Ishikawa (cell line): ENCODE data around the gene PPP1CA.

Experiments
- CEBPB ChIP-seq: IDR thresholded peaks from 2 replicates; pipeline ENCODE4 v1.6.1; 2012
- CREB1 ChIP-seq: IDR thresholded peaks from 2 replicates; pipeline ENCODE4 v1.6.1; 2012; ENCODE audit warnings: low read depth
- EGR1 ChIP-seq: IDR thresholded peaks from 2 replicates; pipeline ENCODE4 v1.6.1; 2012
- EP300 ChIP-seq: IDR thresholded peaks from 2 replicates; pipeline ENCODE4 v1.6.1; 2012; ENCODE audit warnings: borderline replicate concordance
- FOXM1 ChIP-seq: IDR thresholded peaks from 2 replicates; pipeline ENCODE4 v1.6.1; 2012; ENCODE audit warnings: low read depth, borderline replicate concordance
- NFIC ChIP-seq: IDR thresholded peaks from 2 replicates; pipeline ENCODE4 v1.6.1; 2012
- RAD21 ChIP-seq: IDR thresholded peaks from 2 replicates; pipeline ENCODE4 v1.6.1; 2012; ENCODE audit warnings: low read depth
- TAF1 ChIP-seq: IDR thresholded peaks from 2 replicates; pipeline ENCODE4 v1.6.1; 2012; ENCODE audit warnings: low read depth, mild to moderate bottlenecking
- TCF12 ChIP-seq: IDR thresholded peaks from 2 replicates; pipeline ENCODE4 v1.6.1; 2012; ENCODE audit warnings: low read depth
- TEAD4 ChIP-seq: IDR thresholded peaks from 2 replicates; pipeline ENCODE4 v1.6.1; 2012
- YY1 ChIP-seq: IDR thresholded peaks from 2 replicates; pipeline ENCODE4 v1.6.1; 2012; ENCODE audit warnings: low read depth
- ZBTB7A ChIP-seq: IDR thresholded peaks from 2 replicates; pipeline ENCODE4 v1.6.1; 2012; ENCODE audit warnings: low read depth
- TF ChIP-seq, protein P1 (sequence below): IDR thresholded peaks from 2 replicates; pipeline ENCODE4 v1.6.1; 2012
- TF ChIP-seq, protein P2 (sequence below): IDR thresholded peaks from 2 replicates; pipeline ENCODE4 v1.6.1; 2012; ENCODE audit warnings: low read depth, mild to moderate bottlenecking
- TF ChIP-seq, protein P3 (sequence below): IDR thresholded peaks from 2 replicates; pipeline ENCODE4 v1.6.1; 2012

PPP1CA gene

DNA sequence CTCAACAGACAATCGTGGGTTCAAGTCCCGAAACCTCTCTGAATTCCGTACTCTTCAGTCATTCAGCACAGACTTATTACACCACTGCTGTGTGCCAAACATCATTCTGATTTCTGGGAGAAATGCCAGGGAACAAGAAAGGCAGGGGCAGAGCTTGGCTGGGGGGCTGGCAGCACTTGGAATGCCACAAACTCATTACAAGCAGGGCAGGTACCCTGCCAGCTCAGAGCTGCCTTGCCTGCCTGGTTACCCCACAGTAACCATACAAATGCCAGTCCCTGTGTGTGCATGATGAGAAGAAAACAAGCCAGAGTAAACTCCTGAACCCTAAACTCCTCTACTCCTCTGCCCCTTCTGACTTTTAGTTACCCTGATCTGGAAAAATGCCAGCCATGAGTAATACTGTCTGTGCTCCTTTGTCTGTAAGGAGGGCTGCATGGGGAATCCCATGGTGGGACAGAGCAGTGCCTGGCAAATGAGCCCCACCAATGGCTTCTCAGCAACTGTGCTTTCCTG, 16.7 kb downstream of the PPP1CA start:
- TF ChIP-seq EGR1 = no peak
- TF ChIP-seq CREB1 = no peak
- no peak for TF ChIP-seq TCF12
- TF ChIP-seq TAF1 = no peak
- TF ChIP-seq, protein P1, sequence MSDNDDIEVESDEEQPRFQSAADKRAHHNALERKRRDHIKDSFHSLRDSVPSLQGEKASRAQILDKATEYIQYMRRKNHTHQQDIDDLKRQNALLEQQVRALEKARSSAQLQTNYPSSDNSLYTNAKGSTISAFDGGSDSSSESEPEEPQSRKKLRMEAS = no peak
- TF ChIP-seq NFIC = peak; percentile 44
- TF ChIP-seq ZBTB7A = no peak

DNA sequence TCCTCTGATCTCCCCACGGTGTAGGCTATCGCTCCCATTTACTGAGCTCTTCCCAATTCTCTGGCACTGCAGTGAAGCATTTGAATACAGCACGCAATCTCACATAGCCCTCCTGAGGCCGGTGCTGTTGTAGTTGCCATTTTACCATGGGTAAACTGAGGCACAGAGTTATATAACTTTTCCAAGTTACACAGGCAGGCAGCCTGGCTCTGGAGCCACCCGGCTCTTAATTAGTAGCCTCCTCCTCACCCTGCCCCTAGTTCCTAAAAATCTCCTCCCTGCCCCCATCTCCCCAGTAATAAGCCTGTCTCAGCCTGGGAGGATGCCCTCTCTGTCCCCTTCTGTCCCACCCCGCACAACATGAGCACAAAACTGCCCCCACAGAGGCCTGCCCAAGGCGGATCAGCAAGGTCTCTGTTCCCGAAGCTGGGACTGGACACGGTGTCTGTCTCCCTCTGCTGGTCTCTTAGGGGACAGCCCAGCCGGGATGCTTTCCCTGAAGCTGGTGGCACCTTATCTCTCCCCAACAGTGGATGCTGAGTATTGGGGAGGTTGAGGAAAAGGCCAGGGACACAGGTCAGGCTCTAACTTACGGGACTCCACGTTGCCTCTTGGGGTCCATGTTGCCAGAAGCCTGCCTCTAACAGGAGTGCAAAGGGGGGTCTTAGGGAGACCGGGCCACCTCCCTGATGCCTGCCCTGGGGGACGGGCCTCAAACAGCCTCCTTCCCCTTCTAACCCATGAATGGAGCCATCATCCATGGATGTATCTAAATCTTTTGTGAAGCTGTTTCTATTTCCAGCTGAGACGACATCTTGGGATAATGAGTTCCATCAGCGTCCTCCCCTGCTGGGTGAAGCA, 19.2 kb downstream of the PPP1CA start:
- TF ChIP-seq RAD21 = peak; percentile 100
- TF ChIP-seq, protein P2, sequence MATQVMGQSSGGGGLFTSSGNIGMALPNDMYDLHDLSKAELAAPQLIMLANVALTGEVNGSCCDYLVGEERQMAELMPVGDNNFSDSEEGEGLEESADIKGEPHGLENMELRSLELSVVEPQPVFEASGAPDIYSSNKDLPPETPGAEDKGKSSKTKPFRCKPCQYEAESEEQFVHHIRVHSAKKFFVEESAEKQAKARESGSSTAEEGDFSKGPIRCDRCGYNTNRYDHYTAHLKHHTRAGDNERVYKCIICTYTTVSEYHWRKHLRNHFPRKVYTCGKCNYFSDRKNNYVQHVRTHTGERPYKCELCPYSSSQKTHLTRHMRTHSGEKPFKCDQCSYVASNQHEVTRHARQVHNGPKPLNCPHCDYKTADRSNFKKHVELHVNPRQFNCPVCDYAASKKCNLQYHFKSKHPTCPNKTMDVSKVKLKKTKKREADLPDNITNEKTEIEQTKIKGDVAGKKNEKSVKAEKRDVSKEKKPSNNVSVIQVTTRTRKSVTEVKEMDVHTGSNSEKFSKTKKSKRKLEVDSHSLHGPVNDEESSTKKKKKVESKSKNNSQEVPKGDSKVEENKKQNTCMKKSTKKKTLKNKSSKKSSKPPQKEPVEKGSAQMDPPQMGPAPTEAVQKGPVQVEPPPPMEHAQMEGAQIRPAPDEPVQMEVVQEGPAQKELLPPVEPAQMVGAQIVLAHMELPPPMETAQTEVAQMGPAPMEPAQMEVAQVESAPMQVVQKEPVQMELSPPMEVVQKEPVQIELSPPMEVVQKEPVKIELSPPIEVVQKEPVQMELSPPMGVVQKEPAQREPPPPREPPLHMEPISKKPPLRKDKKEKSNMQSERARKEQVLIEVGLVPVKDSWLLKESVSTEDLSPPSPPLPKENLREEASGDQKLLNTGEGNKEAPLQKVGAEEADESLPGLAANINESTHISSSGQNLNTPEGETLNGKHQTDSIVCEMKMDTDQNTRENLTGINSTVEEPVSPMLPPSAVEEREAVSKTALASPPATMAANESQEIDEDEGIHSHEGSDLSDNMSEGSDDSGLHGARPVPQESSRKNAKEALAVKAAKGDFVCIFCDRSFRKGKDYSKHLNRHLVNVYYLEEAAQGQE = no peak

DNA sequence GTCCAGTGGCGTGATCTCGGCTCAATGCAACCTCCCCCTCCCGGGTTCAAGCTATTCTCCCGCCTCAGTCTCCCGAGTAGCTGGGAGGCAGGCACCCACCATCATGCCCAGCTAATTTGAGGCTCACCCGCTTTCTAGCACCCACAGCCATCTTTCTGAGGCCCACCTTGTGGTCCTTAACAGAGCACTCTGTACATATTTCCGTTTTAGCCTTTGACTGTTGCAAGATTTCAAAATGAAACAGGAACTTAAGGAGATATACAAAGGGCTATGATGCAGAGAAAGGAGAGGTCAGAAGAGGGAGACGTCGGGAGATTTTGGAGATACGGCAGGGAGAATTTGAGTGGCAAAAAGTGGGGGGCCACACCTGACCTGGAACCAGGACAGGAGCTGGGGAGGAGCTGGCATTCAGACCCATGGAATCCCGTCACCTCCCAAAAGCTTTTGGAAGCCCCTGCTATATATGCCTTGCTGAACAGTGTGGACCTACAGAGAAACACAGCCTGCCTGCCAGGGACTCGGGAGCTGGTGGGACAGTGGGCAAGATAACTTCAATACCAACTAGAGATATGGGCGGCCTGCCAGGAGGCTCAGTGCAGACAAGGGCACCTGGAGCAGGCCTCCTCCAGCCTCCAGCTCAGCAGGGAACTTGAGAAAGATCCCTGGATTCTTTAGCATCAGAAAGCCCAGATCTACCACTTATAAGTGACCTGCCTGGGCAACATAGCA, 20.2 kb downstream of the PPP1CA start:
- TF ChIP-seq EGR1 = no peak

DNA sequence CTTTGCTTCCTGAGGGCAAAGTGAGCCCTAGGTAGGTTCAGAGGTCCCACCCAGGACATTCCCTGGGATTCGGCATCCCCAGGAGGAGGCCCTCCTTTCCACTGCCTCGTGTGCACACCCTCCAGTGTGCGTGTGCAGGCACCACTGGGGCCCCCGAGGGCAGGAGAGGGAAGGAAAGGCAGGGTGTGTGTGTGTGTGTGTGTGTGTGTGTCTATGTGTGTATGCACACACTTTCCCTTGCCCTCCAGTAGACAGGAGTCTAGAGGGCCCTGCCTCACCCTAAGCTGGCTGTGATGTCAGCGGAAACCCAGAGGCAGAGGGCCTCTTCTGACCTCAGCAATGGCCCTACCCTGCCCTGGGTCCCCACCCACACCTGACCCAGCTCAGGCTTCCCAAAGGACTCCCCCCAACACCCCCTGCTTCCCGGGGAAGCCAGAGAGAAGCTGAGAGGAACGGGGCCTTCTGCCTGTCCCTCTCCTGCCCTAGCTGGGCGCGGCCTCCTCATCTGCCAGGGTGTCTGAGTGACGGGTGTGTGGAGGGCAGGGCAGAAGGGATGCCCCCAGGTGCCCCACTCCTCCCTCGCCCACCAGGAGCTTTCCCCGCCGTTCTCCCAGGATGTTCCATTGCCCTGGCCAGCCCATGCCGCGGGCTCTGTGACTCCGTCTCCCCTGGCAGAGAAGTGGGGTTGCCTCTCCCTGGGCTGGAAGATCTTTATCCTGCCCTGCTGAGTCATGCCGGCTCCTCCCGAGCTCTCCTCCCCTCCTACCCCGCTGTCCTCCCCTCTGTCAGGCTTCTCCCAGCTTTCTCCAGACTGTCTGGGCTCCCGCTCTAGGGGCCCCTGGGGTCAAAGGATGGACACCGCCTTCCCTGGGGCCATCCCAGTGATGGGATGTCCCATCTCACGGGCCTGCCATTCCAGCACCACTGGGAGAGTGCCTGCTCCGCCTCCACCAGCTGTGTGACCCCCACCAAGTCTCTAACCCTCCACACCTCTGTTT, 22.3 kb downstream of the PPP1CA start:
- TF ChIP-seq CEBPB (no peak), TCF12 (no peak), YY1 (no peak), RAD21 (no peak), CREB1 (no peak), ZBTB7A (no peak), TEAD4 (no peak), TAF1 (no peak), EGR1 (no peak), EP300 (no peak)
- TF ChIP-seq, protein P1 = no peak
- TF ChIP-seq, protein P2 = no peak
- TF ChIP-seq, protein P3, sequence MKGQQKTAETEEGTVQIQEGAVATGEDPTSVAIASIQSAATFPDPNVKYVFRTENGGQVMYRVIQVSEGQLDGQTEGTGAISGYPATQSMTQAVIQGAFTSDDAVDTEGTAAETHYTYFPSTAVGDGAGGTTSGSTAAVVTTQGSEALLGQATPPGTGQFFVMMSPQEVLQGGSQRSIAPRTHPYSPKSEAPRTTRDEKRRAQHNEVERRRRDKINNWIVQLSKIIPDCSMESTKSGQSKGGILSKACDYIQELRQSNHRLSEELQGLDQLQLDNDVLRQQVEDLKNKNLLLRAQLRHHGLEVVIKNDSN = no peak

DNA sequence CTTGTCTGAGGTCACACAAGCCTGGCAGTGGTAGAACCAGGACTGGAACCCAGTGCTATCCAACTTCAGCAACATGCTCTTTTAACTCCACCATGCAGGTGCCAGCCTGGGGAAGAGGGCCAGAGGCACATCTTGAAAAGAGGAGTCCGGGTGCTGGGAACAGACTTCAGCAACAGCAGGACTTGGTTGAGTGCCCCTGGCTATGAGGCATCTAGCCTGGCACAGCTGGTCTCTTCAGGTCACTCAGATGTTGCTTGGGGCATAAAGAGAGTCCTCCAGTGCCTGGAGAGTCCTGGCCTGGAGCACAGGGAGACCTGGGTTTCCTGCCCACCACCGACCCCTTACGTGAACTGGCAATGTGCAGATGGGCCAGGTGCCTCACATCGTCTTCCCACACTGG, 23.1 kb downstream of the PPP1CA start:
- no peak for TF ChIP-seq TEAD4
- TF ChIP-seq EGR1 = no peak
- no peak for TF ChIP-seq FOXM1
- TF ChIP-seq EP300 = no peak
- TF ChIP-seq, protein P2 = no peak
- TF ChIP-seq, protein P3 = no peak
- no peak for TF ChIP-seq ZBTB7A
- no peak for TF ChIP-seq CREB1
- TF ChIP-seq TAF1 = no peak
- TF ChIP-seq, protein P1 = no peak
- no peak for TF ChIP-seq RAD21
- TF ChIP-seq YY1 = no peak
- no peak for TF ChIP-seq NFIC
- no peak for TF ChIP-seq TCF12
- TF ChIP-seq CEBPB = no peak
